Smooth muscle cell (in vitro differentiated cells): ENCODE measurements around the gene PIEZO2. TPM values are rescaled to one million over a fixed set of nuclear protein-coding genes. Genes with fewer than 3 reads are reported as not detected.

ENCODE experiments used
- DNase-seq: peaks from one replicate; lab custom pipeline; 2025; ENCODE audit not compliant: unreplicated experiment; lab: John Stamatoyannopoulos, UW
- H2AFZ ChIP-seq: fragments of 200-600 bp; sonication (generic); 2 replicates; pipeline ENCODE4 v1.6.0; 2016; ENCODE audit warnings: antibody characterized with exemption, low read depth, mild to moderate bottlenecking
- H3F3A ChIP-seq: fragments of 200-600 bp; sonication (generic); 2 replicates; pipeline ENCODE4 v1.6.0; 2017; ENCODE audit warnings: antibody characterized with exemption, low read depth
- H3K27ac ChIP-seq: fragments of 200-600 bp; sonication (generic); 2 replicates; pipeline ENCODE4 v1.5.1; 2016; ENCODE audit warnings: low read depth, mild to moderate bottlenecking
- H3K27me3 ChIP-seq: fragments of 200-600 bp; sonication (generic); 2 replicates; pipeline ENCODE4 v1.6.1; 2016; ENCODE audit warnings: low read depth, mild to moderate bottlenecking
- H3K36me3 ChIP-seq: fragments of 200-600 bp; sonication (generic); 2 replicates; pipeline ENCODE4 v1.5.1; 2016; ENCODE audit warnings: low read depth
- H3K4me1 ChIP-seq: fragments of 200-600 bp; sonication (generic); 2 replicates; pipeline ENCODE4 v1.5.1; 2016; ENCODE audit warnings: low read depth
- H3K4me2 ChIP-seq: fragments of 200-600 bp; sonication (generic); 2 replicates; pipeline ENCODE4 v1.6.0; 2016; ENCODE audit warnings: mild to moderate bottlenecking
- H3K4me3 ChIP-seq: fragments of 200-600 bp; sonication (generic); 2 replicates; pipeline ENCODE4 v1.5.1; 2016; ENCODE audit warnings: mild to moderate bottlenecking
- H3K79me2 ChIP-seq: fragments of 200-600 bp; sonication (generic); 2 replicates; pipeline ENCODE4 v1.6.0; 2016; ENCODE audit warnings: low read depth, mild to moderate bottlenecking
- H3K9ac ChIP-seq: fragments of 200-600 bp; sonication (generic); 2 replicates; pipeline ENCODE4 v1.6.0; 2016; ENCODE audit warnings: low read depth
- H3K9me3 ChIP-seq: fragments of 200-600 bp; sonication (generic); replicated peaks from 2 replicates; pipeline ENCODE4 v1.5.1; 2016; ENCODE audit warnings: low read depth
- H4K20me1 ChIP-seq: fragments of 200-600 bp; sonication (generic); 2 replicates; pipeline ENCODE4 v1.6.0; 2016; ENCODE audit warnings: low read depth
- CTCF ChIP-seq: fragments of 200-600 bp; sonication (generic); IDR thresholded peaks from 2 replicates; pipeline ENCODE4 v1.5.1; 2017; ENCODE audit warnings: borderline replicate concordance, mild to moderate bottlenecking, antibody characterized with exemption; ENCODE audit not compliant: insufficient read depth, poor library complexity, severe bottlenecking
- WGBS: methylation state at CpG from one replicate; pipeline ENCODE4 v1.1.7; 2016; ENCODE audit warnings: low lambda C conversion rate; 5-methylcytosine and 5-hydroxymethylcytosine counted together
- polyA plus RNA-seq: library from polyadenylated mRNA; unstranded; fragments of >200 nt; fragmentation: Nextera tagmentation; extraction: Ambion mirVana; gene quantifications from 2 replicates; pipeline ENCODE4 v1.2.1, GENCODE V29; 2016
- total RNA-seq: library from RNA; depleted of rRNA; stranded (reverse); fragments of >200 nt; gene quantifications from 2 replicates; pipeline ENCODE4 v1.2.3, GENCODE V29; 2014

The PIEZO2 gene
- total and polyA plus RNA-seq, 2 experiments from 2014 or later, result 1.3 to 4.7 TPM

- Histone ChIP-seq H2AFZ (no peak overlapping the region), H3K4me2 (no peak overlapping the region), H3K9me3 (no peaks in the 10 kb centered on the region), H4K20me1 (no peaks in the 10 kb centered on the region), H3K36me3 (no peaks in the 10 kb centered on the region), H3K4me3 (no peak overlapping the region), H3K27ac (no peak overlapping the region), H3K4me1 (no peaks in the 10 kb centered on the region), H3K9ac (no peak overlapping the region), H3K79me2 (no peaks in the 10 kb centered on the region), H3K27me3 (no peaks in the 10 kb centered on the region), H3F3A (no peaks in the 10 kb centered on the region)
- no peak for DNase-seq
- WGBS, result 39% methylated on average over 3 of the region's 3 CpGs
- TF ChIP-seq CTCF, result no peak
These were observed 40.4 kb downstream of the PIEZO2 start for GRCh38 chr18:11108947-11109346.

GRCh38 chr18:11106894-11107293 is 42.5 kb downstream of the PIEZO2 start:
- no peaks in the 10 kb centered on the region for H3K36me3 ChIP-seq
- 82% methylated on average over 6 of the region's 6 CpGs for WGBS

DNA sequence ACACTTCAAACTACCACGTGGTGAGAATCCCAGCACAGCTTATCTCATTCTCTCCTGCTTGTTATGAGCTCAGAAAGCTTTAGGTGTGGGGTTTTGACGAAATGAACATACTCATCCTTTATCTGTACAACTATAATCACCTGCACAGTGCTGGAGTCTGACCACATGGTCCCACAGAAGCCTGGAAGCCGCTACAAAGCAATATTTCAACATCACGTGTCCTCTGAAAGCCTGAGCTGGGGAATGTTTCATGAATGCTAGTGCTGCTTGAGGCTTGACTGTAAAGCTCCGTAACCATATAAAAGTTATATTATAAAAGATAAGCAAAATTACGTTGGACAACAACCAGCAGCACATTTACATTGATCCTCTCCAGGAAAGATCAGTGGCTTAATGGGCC is 43.9 kb downstream of the PIEZO2 start:
- no peak for DNase-seq
- Histone ChIP-seq H3K4me1 (no peaks in the 10 kb centered on the region), H3K9me3 (no peaks in the 10 kb centered on the region), H3F3A (no peaks in the 10 kb centered on the region), H3K36me3 (no peaks in the 10 kb centered on the region), H3K4me2 (no peak overlapping the region), H3K9ac (no peak overlapping the region), H3K79me2 (no peaks in the 10 kb centered on the region), H2AFZ (no peak overlapping the region), H3K27ac (no peak overlapping the region), H3K4me3 (no peak overlapping the region), H4K20me1 (no peaks in the 10 kb centered on the region), H3K27me3 (no peaks in the 10 kb centered on the region)
- 65% methylated on average over 6 of the region's 6 CpGs for WGBS
- no peak for TF ChIP-seq CTCF

More at GRCh38 chr18:11106894-11107293, 42.5 kb downstream of the PIEZO2 start:
- Histone ChIP-seq H3K4me2 (no peak overlapping the region), H3K27me3 (no peaks in the 10 kb centered on the region), H2AFZ (no peak overlapping the region), H3K9ac (no peak overlapping the region), H3K4me1 (no peaks in the 10 kb centered on the region), H3F3A (no peaks in the 10 kb centered on the region), H3K27ac (no peak overlapping the region), H3K9me3 (no peaks in the 10 kb centered on the region), H3K4me3 (no peak overlapping the region), H4K20me1 (no peaks in the 10 kb centered on the region), H3K79me2 (no peaks in the 10 kb centered on the region)
- TF ChIP-seq CTCF, result no peak
- no peak for DNase-seq

DNA sequence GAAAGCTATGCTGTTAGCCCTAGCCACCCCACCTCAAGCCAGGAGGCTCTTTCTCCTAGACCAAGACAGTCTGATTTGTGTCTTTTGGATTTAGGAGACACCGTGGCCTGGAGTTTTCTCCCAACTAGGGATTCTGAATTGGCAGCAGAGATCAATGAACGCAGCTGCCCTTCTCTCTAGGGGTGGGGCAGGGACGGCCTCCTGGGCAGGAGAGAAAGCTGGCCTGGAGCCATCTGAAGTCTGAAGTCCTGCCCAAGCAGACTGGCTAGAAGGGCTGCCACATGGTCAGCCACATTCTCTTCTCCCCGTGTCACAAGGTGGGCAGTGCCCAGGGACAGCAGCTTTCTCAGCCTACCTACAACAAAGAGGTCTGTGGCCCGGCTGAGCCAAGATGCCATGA is 45.1 kb downstream of the PIEZO2 start:
- no peak overlapping the region for H3K4me2 ChIP-seq
- H3K4me3 ChIP-seq, result no peak overlapping the region
- H3K4me1 ChIP-seq, result no peaks in the 10 kb centered on the region
- no peaks in the 10 kb centered on the region for H3F3A ChIP-seq
- no peak overlapping the region for H3K27ac ChIP-seq
- H4K20me1 ChIP-seq, result no peaks in the 10 kb centered on the region
- no peak overlapping the region for H3K9ac ChIP-seq
- H2AFZ ChIP-seq, result no peak overlapping the region
- H3K27me3 ChIP-seq, result no peaks in the 10 kb centered on the region
- no peak for DNase-seq
- no peaks in the 10 kb centered on the region for H3K79me2 ChIP-seq
- WGBS, result 90% methylated on average over 5 of the region's 5 CpGs
- no peaks in the 10 kb centered on the region for H3K9me3 ChIP-seq
- H3K36me3 ChIP-seq, result no peaks in the 10 kb centered on the region
- TF ChIP-seq CTCF, result no peak
